ENCODE measurements around the gene RAB22A. TPM values are rescaled to one million over a fixed set of nuclear protein-coding genes. Genes with fewer than 3 reads are reported as not detected.

The RAB22A gene
- total and polyA plus RNA-seq, 2 donors (not counting 1 experiment from before 2014, with no cell fraction given): 13.7 to 20.6 TPM

DNA sequence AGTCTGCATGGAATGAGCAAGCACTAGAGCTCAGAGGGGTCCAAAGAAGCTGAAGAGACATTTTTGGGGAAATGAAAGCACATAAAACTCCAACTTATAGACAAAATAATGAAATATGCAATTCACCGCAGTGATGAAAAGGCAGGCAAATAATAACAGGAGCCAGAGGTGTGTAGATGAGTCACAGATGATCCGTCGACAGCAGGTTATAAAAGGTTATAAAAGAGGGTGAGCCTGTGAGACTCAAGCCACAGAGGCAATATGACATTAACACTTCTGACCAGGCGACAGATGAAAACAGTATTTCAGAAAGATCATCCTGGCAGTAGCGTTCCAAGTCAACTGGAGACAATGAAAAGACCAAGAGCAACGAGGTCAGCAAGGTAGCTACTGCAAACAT lies 45.2 kb upstream of the RAB22A start:
- no peak overlapping the region for H3K4me3 ChIP-seq (replicated peaks in 1 of 4; ENCODE audit: control extremely low read depth in 1 of 4, insufficient read depth in 1 of 4, low read depth in 3 of 4, low read length in 4 of 4)
- TF ChIP-seq, protein P1, sequence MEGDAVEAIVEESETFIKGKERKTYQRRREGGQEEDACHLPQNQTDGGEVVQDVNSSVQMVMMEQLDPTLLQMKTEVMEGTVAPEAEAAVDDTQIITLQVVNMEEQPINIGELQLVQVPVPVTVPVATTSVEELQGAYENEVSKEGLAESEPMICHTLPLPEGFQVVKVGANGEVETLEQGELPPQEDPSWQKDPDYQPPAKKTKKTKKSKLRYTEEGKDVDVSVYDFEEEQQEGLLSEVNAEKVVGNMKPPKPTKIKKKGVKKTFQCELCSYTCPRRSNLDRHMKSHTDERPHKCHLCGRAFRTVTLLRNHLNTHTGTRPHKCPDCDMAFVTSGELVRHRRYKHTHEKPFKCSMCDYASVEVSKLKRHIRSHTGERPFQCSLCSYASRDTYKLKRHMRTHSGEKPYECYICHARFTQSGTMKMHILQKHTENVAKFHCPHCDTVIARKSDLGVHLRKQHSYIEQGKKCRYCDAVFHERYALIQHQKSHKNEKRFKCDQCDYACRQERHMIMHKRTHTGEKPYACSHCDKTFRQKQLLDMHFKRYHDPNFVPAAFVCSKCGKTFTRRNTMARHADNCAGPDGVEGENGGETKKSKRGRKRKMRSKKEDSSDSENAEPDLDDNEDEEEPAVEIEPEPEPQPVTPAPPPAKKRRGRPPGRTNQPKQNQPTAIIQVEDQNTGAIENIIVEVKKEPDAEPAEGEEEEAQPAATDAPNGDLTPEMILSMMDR (conservative IDR thresholded peaks at IDR 0.05 in 1 of 2, IDR thresholded peaks at IDR 0.05 in 1 of 2; ENCODE audit: low read depth in 1 of 2, low read length in 2 of 2): no peak
- TF ChIP-seq EZH2 (IDR thresholded peaks at IDR 0.05; ENCODE audit: low read length, missing control alignments): no peak
- H2AFZ ChIP-seq (ENCODE audit: low read length): no peak overlapping the region
- no peak for DNase-seq (ENCODE audit: low read depth in 2 of 2)
- no peak overlapping the region for H3K4me2 ChIP-seq (ENCODE audit: extremely low read depth, insufficient read depth, low read length)
- no peaks in the 10 kb centered on the region for H3K79me2 ChIP-seq (ENCODE audit: control insufficient read depth, insufficient read depth, low read length)
- H3K36me3 ChIP-seq (ENCODE audit: control insufficient read depth, insufficient read depth, low read length): peaks cover 14% of the 10 kb centered on the region
- no peaks in the 10 kb centered on the region for H4K20me1 ChIP-seq (ENCODE audit: control insufficient read depth, extremely low read depth, insufficient read depth, low read length)
- no peak overlapping the region for H3K9ac ChIP-seq (ENCODE audit: insufficient read depth, low read length)
- H3K27me3 ChIP-seq (ENCODE audit: control insufficient read depth, insufficient read depth, low read length): no peaks in the 10 kb centered on the region
- no peaks in the 10 kb centered on the region for H3K4me1 ChIP-seq (ENCODE audit: control insufficient read depth, extremely low read depth, insufficient read depth, low read length)
- H3K27ac ChIP-seq (ENCODE audit: insufficient read depth, low read length): no peak overlapping the region
- H3K9me3 ChIP-seq (ENCODE audit: control insufficient read depth, insufficient read depth, low read depth, low read length): no peaks in the 10 kb centered on the region

DNA sequence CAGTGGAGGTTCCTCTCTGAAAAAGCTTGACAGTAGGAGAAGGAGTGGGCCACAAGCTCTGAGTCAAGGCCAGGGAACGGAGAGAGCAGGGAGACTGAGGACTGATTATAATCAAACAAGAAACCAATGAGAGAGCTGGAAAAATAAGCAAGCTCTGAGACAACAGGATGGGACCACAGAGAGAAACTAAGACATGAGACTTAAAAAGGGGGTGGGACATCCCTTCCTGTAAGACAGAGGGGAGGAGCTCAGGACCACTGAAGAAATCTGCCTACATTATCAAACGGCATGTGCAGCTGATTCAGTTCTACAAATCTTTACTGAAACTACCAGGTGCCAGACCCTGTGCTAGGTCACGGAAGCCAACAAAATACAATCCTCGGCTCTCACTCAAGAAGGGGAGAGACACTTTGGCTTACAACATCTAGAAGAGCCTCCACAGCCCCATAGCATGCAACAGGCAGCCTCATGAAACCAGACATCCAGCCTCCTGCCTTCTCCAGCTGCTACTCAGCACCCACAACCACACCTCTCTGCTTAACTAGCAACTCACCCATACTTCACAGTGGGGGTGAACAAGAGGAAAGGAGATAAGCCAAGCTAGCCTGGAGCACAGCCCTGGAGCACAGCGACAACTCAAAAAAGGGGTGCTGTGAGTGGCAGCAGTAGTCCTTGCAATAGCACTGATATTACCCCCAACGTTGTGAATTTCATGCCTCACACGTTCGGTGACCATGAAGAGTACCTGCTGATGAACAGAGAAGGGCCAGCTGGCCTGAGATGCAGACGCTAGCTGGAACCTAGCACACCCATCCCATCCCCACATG lies 41.9 kb upstream of the RAB22A start:
- Histone ChIP-seq H3K27ac (ENCODE audit: insufficient read depth, low read length) (no peak overlapping the region), H4K20me1 (ENCODE audit: control insufficient read depth, extremely low read depth, insufficient read depth, low read length) (no peaks in the 10 kb centered on the region), H3K9me3 (ENCODE audit: control insufficient read depth, insufficient read depth, low read depth, low read length) (no peaks in the 10 kb centered on the region), H3K36me3 (ENCODE audit: control insufficient read depth, insufficient read depth, low read length) (peaks cover 9% of the 10 kb centered on the region), H3K9ac (ENCODE audit: insufficient read depth, low read length) (no peak overlapping the region), H3K79me2 (ENCODE audit: control insufficient read depth, insufficient read depth, low read length) (no peaks in the 10 kb centered on the region), H3K27me3 (ENCODE audit: control insufficient read depth, insufficient read depth, low read length) (no peaks in the 10 kb centered on the region), H2AFZ (ENCODE audit: low read length) (no peak overlapping the region), H3K4me1 (ENCODE audit: control insufficient read depth, extremely low read depth, insufficient read depth, low read length) (no peaks in the 10 kb centered on the region), H3K4me2 (ENCODE audit: extremely low read depth, insufficient read depth, low read length) (no peak overlapping the region), H3K4me3 (replicated peaks in 1 of 4; ENCODE audit: control extremely low read depth in 1 of 4, insufficient read depth in 1 of 4, low read depth in 3 of 4, low read length in 4 of 4) (no peak overlapping the region)
- TF ChIP-seq EZH2 (IDR thresholded peaks at IDR 0.05; ENCODE audit: low read length, missing control alignments): no peak
- TF ChIP-seq, protein P1 (conservative IDR thresholded peaks at IDR 0.05 in 1 of 2, IDR thresholded peaks at IDR 0.05 in 1 of 2; ENCODE audit: low read depth in 1 of 2, low read length in 2 of 2): no peak
- DNase-seq (ENCODE audit: low read depth in 2 of 2): no peak

DNA sequence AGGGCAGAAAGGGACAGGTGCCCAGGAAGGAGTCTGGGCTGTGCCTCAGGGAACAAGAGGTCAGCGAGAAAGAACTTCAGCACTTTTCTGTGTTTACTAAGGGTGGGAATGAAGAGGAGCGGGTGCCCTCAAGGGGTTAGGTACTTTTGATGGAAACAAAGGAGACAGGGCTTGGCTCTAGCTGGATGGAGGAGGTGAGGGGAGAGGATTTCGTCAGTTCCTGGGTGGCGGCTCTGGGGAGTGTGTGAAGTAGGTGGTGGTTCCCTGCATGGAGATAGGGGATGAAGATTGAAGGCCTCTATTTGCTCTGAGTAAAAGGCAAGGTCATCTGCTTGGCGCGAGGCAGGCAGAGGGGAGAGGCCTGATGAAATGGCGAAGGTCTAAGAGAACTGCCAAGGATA lies 41.1 kb upstream of the RAB22A start:
- no peaks in the 10 kb centered on the region for H3K4me1 ChIP-seq (ENCODE audit: control insufficient read depth, extremely low read depth, insufficient read depth, low read length)
- H3K4me3 ChIP-seq (replicated peaks in 1 of 4; ENCODE audit: control extremely low read depth in 1 of 4, insufficient read depth in 1 of 4, low read depth in 3 of 4, low read length in 4 of 4): no peak overlapping the region
- TF ChIP-seq, protein P1 (conservative IDR thresholded peaks at IDR 0.05 in 1 of 2, IDR thresholded peaks at IDR 0.05 in 1 of 2; ENCODE audit: low read depth in 1 of 2, low read length in 2 of 2): no peak
- no peak for TF ChIP-seq EZH2 (IDR thresholded peaks at IDR 0.05; ENCODE audit: low read length, missing control alignments)
- no peaks in the 10 kb centered on the region for H3K9me3 ChIP-seq (ENCODE audit: control insufficient read depth, insufficient read depth, low read depth, low read length)
- no peaks in the 10 kb centered on the region for H3K27me3 ChIP-seq (ENCODE audit: control insufficient read depth, insufficient read depth, low read length)
- H3K36me3 ChIP-seq (ENCODE audit: control insufficient read depth, insufficient read depth, low read length): peaks cover 8% of the 10 kb centered on the region
- DNase-seq (ENCODE audit: low read depth in 2 of 2): no peak
- H2AFZ ChIP-seq (ENCODE audit: low read length): no peak overlapping the region
- H4K20me1 ChIP-seq (ENCODE audit: control insufficient read depth, extremely low read depth, insufficient read depth, low read length): no peaks in the 10 kb centered on the region
- H3K27ac ChIP-seq (ENCODE audit: insufficient read depth, low read length): no peak overlapping the region
- no peaks in the 10 kb centered on the region for H3K79me2 ChIP-seq (ENCODE audit: control insufficient read depth, insufficient read depth, low read length)
- H3K4me2 ChIP-seq (ENCODE audit: extremely low read depth, insufficient read depth, low read length): no peak overlapping the region
- H3K9ac ChIP-seq (ENCODE audit: insufficient read depth, low read length): no peak overlapping the region
